ENCODE results near the gene SLC2A3. TPM values are rescaled to one million over a fixed set of nuclear protein-coding genes. Genes with fewer than 3 reads are reported as not detected.

The SLC2A3 gene
- total and polyA plus RNA-seq, 9 of the 15 experiments (the other 6 are each of a cell fraction or from before 2014, with no cell fraction given), result 67.3 to 491 (median 104) TPM

DNA sequence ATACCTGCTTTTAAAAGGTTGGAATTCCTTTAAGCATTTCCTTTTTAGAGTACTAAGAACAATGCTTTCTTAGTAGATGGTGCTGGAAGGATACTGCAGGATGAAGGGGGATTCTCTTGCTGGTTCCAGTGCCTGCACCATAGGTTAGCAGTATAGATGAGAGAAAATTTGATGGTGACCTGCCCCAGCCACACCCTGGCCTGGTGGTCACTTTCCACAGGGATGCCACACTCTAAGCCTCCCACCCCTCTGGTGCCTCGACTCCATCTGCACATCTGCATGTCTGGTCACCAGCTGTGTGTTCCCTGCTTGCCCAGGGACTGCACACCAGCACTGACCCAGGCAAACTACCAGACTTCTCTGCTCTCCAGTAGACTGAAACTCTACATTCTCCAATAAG, 19.1 kb downstream of the SLC2A3 start:
- CTCF ChIA-PET (ENCODE audit: low intra/inter-chr PET ratio), result no interaction called here
- no TSS peak for BruUV-seq (replicated peaks)
- no peak overlapping the region for H3K27ac ChIP-seq (ENCODE audit: extremely low read depth, low read depth, low read length)
- H3K27me3 ChIP-seq (ENCODE audit: control insufficient read depth in 2 of 2, insufficient read depth in 2 of 2, low read length in 2 of 2), result no peaks in the 10 kb centered on the region
- H2AFZ ChIP-seq (ENCODE audit: low read depth, low read length), result no peak overlapping the region
- H3K79me2 ChIP-seq (ENCODE audit: control insufficient read depth, insufficient read depth, low read length), result no peaks in the 10 kb centered on the region
- in situ Hi-C loops (cut with MboI) (no loop called here), intact Hi-C loops (cut with micrococcal nuclease) (no loop called here)
- DNase-seq (ENCODE audit: extremely low read depth in 1 of 4, low spot score in 3 of 4) (no peak), FAIRE-seq (no peak), ATAC-seq (0 out of 3 replicates have a peak, but pooled peaks have one; percentile 19)
- no peaks in the 10 kb centered on the region for H4K20me1 ChIP-seq (replicated peaks; ENCODE audit: control insufficient read depth, insufficient read depth, low read length)
- H3K4me2 ChIP-seq (ENCODE audit: insufficient read depth, low read length), result no peak overlapping the region
- POLR2A ChIA-PET, result interaction anchor here (3.2 kb wide), 1 partner anchor 8 kb away, joined by 16 read pairs; no protein-coding TSS in a partner anchor
- no peaks in the 10 kb centered on the region for H3K9me3 ChIP-seq (replicated peaks; ENCODE audit: control insufficient read depth, insufficient read depth, low read depth, low read length)
- H3K9ac ChIP-seq (ENCODE audit: insufficient read depth in 1 of 2, low read depth in 2 of 2, low read length in 2 of 2), result no peak overlapping the region
- TF ChIP-seq, protein P1, sequence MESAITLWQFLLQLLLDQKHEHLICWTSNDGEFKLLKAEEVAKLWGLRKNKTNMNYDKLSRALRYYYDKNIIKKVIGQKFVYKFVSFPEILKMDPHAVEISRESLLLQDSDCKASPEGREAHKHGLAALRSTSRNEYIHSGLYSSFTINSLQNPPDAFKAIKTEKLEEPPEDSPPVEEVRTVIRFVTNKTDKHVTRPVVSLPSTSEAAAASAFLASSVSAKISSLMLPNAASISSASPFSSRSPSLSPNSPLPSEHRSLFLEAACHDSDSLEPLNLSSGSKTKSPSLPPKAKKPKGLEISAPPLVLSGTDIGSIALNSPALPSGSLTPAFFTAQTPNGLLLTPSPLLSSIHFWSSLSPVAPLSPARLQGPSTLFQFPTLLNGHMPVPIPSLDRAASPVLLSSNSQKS (CRISPR knock-in tag; IDR thresholded peaks at IDR 0.05), result no peak
- TF ChIP-seq SUPT5H (IDR thresholded peaks at IDR 0.05) (no peak), YBX1 (IDR thresholded peaks at IDR 0.05) (no peak), ELK1 (CRISPR knock-in tag; IDR thresholded peaks at IDR 0.05) (no peak), ZBTB11 (CRISPR knock-in tag; IDR thresholded peaks at IDR 0.05) (no peak), FOXP4 (CRISPR knock-in tag; IDR thresholded peaks at IDR 0.05; ENCODE audit: borderline replicate concordance) (no peak), MTA3 (IDR thresholded peaks at IDR 0.05; ENCODE audit: borderline replicate concordance) (no peak), SMARCE1 (IDR thresholded peaks at IDR 0.05) (no peak), ZNF311 (CRISPR knock-in tag; IDR thresholded peaks at IDR 0.05) (no peak), ZNF584 (CRISPR knock-in tag; IDR thresholded peaks at IDR 0.05; ENCODE audit: low read depth) (no peak), MEIS2 (IDR thresholded peaks at IDR 0.05; ENCODE audit: partially characterized antibody) (no peak), DDX20 (tag; IDR thresholded peaks at IDR 0.05; ENCODE audit: low read depth) (no peak), ZNF79 (CRISPR knock-in tag; IDR thresholded peaks at IDR 0.05; ENCODE audit: low read depth) (no peak), ZNF444 (CRISPR knock-in tag; IDR thresholded peaks at IDR 0.05) (no peak)
- H3K36me3 ChIP-seq (ENCODE audit: control insufficient read depth, insufficient read depth, low read length), result peaks cover 30% of the 10 kb centered on the region; the same call in 2 of the 3 replicates
- H3K4me1 ChIP-seq (replicated peaks in 1 of 2; ENCODE audit: control insufficient read depth in 2 of 2, insufficient read depth in 2 of 2, low read length in 2 of 2), result no peaks in the 10 kb centered on the region
- no peaks in the 10 kb centered on the region for H3K9me1 ChIP-seq (ENCODE audit: control insufficient read depth, insufficient read depth, low read length)
- H3K4me3 ChIP-seq, result no peak overlapping the region
- 0% methylated on average over 1 of the region's 1 CpG for WGBS (ENCODE audit: insufficient coverage, low coverage, missing lambda C conversion rate)

Data from K562 (cell line).